Activated CD4-positive, alpha-beta T cell treated with anti-CD3 and anti-CD28 coated beads, Interleukin-2, amount 50 U/mL, for 16 hours (primary cell): ENCODE measurements around the gene COG3.

ENCODE experiments used
- DNase-seq: peaks from one replicate; pipeline ENCODE4 v3.0.0-alpha.2; 2020

Gene COG3

GRCh38 chr13:45554604-45555109 is 89.9 kb downstream of the COG3 start:
- DNase-seq, result no peak

GRCh38 chr13:45564133-45564776 is 99.5 kb downstream of the COG3 start:
- DNase-seq, result peak; percentile 20

DNA sequence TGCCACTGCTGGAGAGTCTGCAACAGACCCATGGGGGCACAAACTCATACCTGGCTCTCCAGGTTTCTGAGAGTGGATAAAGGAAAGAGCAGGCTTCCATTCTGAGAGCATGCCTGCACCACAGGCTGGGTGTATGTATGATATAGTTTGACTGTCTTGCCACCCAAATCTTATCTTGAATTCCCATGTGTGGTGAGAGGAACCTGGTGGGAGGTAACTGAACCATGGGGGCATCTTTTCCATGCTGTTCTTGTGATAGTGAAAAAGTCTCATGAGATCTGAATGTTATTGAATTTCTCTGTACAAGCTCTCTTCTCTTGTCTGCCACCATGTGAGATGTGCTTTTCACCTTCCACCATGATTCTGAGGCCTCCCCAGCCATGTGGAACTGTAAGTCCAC is 100.6 kb downstream of the COG3 start:
- no peak for DNase-seq

DNA sequence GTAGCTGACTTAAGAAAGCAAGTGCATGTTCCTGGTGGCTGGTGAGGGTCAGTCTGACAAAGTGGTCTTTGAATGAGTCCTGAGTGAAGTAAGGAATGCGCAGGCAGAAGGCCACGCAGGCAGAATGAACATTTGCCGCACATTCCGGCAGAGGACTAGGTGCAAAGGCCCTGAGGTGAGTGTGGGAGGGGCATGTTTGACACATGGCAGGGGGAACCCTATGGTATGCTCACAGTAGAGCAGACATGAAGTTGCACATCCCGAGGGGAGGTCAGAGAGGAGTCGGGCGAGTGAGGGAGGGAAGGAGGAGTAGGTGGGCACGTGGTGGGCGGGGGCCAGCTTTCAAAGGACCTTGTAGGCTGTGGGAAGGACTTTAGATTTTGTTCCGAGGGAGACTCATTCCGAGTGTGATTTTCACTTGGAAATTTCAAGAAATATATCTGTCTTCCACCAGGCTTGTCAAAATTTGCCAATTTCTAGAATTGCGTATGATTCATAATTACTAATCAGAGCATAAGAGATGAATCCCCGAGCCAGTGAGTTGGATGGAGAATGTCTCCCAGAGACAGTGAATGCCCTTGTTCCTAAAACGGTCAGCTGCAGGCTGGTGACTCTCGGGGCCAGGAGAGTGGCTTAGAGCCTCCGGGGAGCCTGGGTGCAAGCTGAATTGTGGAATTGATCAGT is 110.5 kb downstream of the COG3 start:
- no peak for DNase-seq

GRCh38 chr13:45575830-45576180 is 111.1 kb downstream of the COG3 start:
- DNase-seq, result no peak

GRCh38 chr13:45576466-45576865 is 111.7 kb downstream of the COG3 start:
- DNase-seq, result no peak

DNA sequence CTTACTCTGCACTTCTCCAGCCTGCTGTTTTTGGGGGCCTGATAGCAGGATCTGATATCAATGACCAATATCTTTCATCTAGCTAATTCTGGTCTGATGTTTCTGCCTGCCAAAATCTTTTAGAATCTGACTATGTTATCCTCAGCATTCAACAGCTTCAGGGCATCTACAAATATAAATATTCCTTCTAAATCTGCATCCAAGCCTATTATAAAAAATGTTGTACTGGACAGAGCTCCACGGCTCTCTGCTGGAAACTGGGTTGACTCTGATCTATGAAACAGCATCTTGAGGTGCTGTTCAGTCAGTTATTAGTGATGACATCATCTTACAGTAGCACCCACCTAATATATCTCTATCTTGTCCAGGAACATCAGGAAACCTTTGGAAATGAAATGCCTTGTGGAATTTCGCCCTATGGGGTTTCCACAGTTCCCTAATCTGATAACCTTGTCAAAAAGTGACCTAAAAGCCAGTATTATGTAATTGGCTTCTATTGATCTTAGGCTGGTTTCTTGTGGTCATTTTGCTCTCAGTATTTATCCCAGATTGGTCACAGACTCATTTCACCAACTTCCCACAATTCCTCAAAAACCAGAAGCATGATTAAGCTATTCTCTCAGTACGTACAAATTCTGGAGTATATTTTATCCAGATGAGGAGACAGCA is 117.8 kb downstream of the COG3 start:
- no peak for DNase-seq

DNA sequence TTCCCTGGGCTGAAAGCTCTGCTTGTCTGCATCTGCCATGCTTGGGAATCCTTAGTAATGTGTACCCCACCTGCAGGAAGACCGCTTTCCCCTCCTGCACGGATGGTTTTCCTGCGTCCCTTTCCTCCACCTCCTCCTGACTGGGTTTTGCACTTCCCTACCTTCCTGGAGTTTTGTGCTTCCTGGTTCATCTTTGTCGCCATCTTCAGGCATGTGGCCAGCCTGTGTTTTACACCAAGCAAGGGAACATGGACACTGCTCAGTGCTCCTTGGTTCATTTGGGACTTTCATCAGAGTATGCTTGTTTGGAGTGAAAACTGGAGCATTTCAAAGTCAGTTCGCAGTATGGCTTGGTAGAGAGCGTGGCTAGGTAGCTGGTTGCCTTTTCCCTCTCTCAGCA is 120.1 kb downstream of the COG3 start:
- no peak for DNase-seq
